GM18873 (cell line): ENCODE results near the gene ZNF445.
"Not testable (repeated sequence)": the region's sequence is repeated elsewhere in the genome, so short reads cannot be mapped to it uniquely, and the experiment has no call there.

Experiments
- ATAC-seq: cut with Tn5 transposase; IDR thresholded peaks from one replicate; pipeline ENCODE4 v1.9.1; 2021; ENCODE audit warnings: mild to moderate bottlenecking, moderate library complexity, moderate number of reproducible peaks; ENCODE audit not compliant: unreplicated experiment, low FRiP score

Gene ZNF445

DNA sequence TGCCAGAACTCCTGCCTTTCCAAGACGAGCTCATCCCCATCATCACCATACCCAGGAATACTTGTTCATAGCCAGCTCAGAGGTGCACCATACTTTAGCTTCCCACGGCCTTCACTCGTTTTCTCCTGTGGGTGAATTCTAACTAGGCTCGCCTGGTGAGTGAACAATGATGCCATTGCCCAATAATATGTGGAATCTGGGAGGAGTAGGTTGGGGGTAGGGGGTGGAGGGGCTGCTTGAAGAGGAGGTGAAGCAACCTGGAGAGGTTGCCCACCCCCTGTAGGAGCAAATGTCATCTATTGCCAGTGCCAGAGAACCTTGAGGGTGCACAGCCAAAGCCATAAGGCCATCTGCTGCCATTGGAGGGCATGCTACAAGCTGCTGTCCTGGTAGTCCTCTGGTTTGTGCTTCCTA, 592 bp upstream of the ZNF445 start:
- no peak for ATAC-seq

DNA sequence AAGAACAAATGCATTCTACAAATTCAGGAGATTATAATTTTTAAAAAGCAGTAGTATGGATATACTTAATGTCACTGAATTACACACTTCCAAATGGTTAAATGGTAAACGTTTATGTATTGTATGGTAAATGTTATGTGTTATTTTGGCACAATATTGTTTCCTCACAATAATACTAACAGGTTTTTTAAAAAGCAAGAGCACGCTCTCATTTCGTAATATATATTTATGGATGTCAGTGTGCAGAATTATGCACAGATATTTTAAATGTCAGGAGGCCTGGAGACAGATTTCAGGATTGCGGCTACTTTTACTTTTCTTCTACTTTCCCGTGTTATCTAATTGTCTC, 533 bp downstream of the ZNF445 start:
- no peak for ATAC-seq

DNA sequence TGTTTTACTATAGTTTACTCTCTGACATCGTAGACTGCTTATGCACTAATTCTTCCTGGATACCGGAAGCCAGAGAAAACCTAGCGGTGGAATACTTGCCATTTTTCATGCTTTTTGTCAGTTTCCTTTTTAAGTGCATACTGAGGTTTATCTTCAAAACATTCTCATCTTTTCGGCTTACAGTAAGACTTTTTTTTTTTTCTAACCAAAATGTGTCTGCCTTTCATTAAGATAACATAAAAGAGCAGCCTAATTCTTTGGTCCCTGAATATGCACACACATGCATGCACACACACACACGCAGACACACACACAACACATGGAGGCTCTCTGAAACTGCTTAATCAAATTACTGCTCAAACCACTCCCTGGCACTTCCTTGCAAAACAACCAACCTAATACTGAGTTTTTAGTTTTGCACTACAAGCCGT, 1.3 kb downstream of the ZNF445 start:
- no peak for ATAC-seq

DNA sequence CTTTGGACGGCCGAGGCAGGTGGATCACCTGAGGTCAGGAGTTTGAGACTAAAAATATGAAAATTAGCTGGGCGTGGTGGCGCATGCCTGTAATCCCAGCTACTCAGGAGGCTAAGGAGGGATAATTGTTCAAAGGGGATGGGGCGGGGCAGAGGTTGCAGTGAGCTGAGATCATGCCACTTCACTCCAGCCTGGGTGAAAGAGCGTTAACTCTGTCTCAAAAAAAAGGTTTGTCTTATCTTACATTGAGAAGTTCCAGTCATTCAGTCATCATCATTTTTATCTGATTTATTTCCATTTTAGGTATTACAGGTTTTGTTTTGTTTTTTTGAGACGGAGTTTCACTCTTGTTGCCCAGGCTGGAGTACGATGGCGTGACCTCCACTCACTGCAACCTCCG, 2.6 kb downstream of the ZNF445 start:
- not testable (repeated sequence) for ATAC-seq

DNA sequence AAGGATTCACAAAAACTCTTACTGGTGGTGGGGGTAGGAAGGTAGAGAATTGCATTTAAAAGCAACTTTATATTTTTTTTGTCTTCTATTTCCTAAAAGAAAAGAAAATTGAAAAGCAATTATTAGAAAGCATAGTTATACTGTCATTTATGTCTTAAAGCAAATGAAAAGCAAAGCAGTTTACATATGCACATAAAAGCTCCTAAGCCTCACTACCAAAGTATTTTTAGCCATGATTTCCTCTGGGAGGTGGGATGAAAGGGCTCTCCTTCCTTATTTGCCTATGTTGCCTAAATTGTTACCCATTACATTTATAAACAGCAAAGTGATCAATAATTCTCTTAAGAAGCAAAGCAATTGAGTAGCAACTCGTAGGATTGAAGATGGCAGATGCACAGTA, 7.0 kb downstream of the ZNF445 start:
- no peak for ATAC-seq

DNA sequence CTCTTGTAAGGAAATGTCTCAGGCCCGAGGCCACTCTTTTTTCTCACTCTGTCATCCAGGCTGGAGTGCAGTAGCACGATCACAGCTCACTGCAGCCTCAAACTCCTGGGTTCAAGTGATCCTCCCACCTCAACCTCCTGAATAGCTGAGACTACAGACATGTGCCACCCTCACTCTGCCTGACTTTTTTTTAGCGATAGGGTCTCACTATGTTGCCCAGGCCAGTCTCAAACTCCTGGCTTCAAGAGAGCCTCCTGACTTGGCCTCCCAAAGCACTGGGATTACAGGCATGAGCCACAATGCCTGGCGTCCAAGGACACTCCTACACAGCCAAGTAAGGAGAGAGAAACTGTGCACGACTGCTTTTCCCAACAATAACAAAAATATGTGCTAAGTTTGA, 7.6 kb downstream of the ZNF445 start:
- ATAC-seq = no peak

DNA sequence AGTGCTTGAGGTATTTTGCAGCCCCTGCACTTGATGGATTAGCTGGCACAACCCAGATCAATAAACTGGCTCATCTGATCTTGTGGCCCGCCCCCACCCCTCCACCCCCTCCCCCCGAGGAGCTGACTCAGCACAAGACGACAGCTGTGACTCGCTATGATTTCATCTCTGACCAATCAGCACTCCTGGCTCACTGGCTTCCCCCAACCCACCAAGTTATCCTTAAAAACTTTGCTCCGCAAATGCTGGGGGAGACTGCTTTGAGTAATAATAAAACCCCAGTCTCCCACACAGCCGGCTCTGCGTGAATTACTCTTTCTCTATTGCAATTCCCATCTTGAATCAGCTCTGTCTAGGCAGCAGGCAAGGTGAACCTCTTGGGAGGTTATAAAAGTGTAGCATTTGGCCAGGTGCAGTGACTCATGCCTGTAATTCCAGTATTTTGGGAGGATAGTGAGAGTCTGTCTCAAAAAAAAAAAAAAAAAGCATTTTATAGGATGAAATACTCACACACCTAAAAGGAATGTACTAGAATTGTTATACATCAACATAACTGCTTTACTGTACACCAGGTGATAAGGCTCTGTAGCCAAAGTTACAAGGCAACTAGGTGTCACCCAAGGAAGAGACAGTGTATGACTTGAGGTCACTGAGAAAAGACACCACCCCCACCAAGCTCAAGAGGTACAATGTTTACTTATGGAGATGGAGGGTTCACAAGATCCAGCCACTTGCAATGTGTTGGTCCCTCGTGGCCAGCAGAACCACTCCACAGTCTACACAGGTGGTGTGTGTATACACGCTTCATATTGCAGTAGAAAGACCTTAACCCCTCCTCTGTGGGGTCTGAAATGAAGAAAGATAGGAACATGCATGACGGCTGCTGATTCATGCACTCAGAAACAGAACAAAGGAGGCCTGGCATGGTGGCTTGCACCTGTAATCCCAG, 8.6 kb downstream of the ZNF445 start:
- no peak for ATAC-seq

DNA sequence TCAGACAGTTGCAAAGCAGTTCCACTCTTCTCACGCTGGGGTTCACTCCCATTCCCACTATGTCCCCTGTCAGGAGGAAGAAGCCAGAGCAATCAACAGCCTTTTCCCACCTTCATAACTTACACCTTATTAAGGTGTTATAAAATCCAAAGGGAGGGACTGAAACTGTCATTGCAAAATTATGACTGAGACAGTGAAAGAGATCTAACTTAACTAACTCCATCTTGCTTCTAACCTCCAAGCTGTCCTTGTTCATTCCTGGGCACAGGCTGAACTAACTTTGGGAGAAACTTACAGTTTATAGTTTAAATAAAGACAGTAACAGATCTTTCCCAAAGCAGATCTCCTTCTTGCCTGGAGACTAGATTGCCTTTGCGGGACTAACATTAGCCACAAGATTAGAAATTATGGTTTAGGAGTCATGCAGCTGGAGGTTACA, 9.4 kb downstream of the ZNF445 start:
- not testable (repeated sequence) for ATAC-seq

DNA sequence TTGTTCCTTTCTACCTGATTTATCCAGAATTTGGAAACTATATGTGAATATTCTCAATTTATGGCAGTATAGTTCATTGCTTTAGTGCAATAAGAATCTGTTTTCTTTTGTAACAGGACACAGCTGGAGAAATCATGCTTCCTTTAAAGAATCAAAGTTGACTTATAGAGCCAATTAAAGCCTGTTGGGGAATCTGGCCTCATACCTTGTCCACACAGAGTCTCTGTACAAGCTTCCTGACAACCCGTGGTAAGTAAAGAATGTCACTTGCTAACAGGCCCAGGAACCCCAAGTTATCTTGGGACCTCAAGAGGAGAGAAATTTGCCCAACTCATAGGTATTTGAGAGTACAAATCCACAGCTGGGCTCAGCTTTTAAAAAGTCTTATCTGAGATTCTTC, 10.2 kb downstream of the ZNF445 start:
- no peak for ATAC-seq

DNA sequence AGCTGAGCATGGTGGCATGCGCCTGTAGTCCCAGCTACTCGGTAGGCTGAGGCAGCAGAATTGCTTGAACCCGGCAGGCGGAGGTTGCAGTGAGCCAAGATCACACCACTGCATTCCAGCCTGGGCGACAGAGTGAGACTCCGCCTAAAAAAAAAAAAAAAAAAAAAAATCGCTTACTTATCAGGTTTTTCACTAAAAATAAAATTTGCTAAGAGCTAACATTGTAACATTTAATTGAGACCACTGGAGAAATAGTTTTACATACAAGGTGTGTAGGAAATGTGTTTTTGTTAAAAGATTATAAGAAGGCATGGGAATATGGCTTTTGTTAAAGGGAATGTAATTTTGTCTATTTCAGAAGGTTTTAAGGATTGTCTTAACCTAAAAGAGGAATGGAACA, 12.6 kb downstream of the ZNF445 start:
- ATAC-seq = not testable (repeated sequence)

DNA sequence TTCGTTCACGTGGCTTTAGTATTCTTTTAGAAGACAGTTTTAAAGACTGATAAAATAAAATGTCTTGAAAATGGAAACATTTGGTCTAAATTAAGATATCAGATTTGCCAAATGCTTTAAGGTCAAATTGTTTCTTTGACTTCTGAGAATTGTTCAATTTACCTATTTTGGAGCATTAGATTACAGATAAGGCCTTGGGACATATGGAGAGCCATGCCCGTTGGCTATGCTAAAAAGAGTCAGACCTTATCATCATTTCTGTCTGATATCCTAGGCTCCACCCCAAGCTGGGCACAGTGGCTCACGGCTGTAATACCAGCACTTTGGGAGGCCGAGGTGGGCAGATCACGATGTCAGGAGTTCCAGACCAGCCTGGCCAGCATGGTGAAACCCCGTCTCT, 13.0 kb downstream of the ZNF445 start:
- no peak for ATAC-seq

DNA sequence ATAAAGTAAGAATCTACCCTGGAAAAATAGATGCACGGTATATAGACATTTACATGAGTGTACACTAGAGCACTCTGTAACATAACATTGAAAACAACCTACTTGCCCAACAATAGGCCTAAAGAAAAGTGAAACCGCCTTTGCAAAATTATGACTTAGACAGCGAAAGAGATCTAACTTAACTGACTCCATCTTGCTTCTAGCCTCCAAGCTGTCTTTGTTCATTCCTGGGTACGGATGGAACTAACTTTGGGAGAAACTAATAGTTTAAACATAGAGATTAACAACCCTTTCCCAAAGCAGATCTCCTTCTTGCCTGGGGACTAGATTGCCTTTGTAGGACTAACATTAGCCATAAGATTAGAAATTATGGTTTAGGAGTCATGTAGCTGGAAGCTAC, 17.4 kb downstream of the ZNF445 start:
- not testable (repeated sequence) for ATAC-seq

DNA sequence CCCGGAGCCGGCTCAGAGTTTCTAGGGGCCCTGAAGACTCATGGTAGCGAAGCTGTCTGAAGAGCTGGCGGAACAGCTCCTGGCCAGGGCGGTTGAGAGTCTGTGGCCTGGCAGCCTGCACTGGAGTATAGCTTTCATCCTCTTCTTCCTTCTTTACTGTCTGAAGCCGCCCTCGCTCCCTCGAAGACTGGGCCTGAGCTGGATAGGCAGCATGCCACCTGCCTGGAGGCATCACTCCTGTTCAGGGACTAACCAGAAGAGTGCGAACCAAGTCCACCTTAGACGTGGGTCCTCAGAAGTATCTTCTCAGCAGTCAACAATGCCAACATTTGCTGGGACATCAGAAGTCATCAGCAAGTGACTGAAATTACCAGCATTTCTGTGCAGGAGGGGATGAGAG, 22.2 kb downstream of the ZNF445 start:
- ATAC-seq = no peak

DNA sequence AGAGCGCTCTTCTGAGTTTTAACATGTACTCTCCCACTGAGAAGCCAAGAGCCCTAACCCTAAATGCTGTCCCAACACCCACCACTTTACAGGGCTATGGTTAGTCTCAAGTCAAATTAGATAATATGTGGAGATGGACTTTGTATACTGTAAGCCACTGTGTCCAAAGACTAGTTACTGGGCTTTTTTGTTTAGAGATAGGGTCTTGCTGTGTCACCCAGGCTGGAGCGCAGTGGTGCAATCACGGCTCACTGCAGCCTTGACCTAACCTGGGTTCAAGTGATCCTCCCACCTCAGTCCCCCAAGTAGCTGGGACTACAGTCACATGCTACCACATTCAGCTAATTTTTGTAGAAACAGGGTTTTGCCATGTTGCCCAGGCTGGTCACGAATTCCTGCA, 23.2 kb downstream of the ZNF445 start:
- no peak for ATAC-seq

DNA sequence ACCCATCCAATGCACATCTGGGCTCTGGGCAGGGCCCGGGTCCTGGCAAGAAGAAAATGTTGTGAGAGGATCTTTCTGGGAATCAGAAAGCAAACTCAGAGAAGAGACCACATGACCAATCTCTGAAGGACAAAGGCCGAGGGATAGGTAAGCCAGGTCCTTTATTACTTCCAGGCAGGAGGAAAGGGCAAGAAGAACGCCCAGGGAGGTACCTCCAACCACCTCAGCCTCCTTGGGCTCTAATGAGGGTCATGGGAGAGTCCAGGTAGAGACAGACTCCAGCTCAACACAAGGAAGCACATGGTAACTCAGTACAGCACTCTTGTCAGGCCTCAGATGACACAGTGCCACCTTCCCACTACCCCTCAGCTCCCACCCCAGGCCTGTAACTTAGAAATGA, 26.0 kb downstream of the ZNF445 start:
- no peak for ATAC-seq

DNA sequence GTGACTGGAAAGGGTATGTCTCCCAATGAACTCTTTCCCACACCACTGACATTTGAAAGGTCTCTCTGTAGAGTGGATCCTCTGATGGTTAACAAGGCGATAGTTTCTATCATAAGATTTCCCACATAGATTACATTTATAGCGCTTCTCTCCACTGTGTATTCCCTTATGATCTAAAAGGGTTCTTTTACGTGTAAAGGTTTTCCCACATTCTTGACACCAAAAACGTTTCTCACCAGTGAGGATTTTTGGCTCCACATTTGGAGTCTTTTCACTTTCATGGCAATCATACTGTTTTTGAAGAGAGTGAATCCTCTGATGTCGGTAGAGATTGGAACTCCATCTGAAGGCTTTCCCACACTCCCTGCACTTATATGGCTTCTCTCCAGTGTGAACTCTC, 30.5 kb downstream of the ZNF445 start:
- no peak for ATAC-seq

DNA sequence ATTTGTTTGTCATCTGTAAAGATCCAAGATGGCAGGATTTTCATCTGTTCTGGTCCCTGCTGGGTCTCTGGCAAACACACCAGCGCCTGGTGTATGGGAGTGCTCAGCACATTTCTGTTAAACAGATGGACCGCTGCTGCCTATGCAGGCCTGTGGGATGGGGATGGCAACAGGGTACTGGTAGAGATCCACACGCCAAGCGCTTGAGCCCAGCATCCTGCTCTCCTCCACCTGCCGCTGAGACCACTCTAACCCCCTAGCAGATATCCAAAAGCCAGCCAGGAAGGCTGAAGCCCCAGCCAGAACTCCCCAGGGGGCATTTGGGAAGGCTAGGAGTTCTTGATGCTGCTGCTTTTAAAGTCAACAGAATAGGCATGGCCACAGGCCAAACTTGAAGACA, 31.7 kb downstream of the ZNF445 start:
- no peak for ATAC-seq

DNA sequence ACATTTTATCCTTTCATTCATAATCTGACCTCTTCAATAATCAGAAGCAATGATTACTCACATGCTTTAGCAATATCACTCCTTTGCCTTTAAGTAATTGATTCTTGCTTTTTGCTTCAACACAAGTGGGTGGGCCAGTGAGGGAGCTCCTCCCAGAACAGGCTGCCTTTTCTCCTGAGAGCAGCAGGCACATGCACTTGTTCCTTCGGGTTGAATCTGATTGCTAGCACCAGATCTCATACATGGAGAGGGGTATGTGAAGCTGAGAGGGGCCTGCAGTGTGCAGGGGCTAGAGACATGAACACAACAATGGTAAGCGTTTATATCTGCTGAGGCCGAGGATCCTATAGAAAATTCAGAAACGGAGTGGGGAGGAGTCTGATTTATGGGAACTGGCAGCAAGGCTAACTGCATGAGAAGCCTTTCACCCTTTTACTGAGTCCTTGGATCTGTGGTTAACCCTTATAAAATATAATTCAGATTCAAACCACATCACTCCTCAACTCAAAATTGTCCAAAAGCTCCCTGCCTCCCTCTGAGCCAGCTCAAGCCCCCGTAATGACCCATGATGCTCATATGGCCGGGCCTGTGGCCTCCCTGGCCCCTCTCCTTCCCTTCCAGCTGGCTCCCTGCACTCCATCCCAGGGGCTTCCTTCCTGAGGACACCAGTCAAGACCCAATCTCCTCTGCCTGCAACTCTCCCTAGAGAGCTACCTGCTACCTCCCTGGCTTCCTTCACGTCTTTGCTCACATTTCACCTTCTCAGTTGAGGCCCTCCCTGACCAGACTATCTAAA, 32.4 kb downstream of the ZNF445 start:
- no peak for ATAC-seq

DNA sequence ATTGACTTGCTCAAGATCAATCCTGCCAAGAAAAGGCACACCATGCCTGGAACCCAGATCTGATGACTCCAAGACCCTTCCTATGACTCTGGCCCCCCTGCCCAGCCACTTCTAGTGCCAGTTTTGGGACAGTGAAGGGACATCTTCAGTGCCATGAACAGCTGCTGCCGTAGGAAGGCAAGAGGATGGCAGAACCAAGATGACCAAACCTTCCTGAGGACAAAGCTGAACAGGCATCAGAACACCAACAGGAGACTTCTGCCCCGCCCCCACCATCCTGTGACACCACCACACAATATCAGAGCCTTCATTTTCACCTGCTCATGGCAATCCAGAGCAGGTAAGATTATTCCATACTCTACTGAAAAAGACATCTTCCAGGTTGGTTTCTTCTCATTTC, 33.0 kb downstream of the ZNF445 start:
- ATAC-seq = no peak

DNA sequence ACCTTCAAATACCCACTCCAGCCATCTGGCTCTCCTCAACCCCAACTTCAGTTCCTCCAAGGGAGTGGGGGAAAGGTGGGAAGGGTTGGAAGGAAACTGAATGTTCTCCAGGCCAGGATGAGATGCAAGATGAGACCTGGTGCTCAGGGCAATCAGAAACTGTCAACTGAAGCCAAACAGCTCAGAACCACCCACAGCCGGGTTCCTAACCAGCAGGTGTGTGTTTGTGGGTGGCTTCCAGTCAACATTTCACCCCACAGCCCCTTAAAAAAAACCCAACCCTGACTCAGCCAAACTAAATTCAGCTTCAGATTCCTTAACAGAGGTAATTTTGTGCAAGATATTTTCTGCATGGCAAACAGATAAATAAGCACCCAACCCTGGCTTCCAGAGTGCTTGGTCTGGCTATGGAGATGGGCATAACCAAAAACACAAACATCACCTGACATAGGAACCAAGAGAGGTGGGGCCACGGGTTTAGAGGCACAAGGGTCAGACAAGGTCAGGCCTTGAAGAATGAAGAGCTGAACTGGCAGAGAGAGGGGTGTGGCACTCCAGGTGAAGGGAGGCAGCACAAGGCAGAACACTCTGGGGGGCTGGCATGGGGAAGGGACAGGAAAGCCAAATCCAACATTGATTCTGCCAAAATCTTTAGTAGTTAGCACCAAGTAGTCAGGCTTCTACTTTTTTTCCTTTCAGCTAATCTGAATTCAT, 34.7 kb downstream of the ZNF445 start:
- ATAC-seq = no peak
